Kidney tubule cell (primary cell): ENCODE results near the gene MCRIP1.

Experiments used
- DNase-seq: peaks from one replicate; pipeline ENCODE4 v3.0.0-alpha.2; 2018; ENCODE audit warnings: low spot score

Gene MCRIP1

GRCh38 chr17:81833160-81833920 is at the start of gene MCRIP1:
MCRIP1 (minus strand) TSS chr17:81833291; CDS start chr17:81824506, 8,785 bp downstream.
- peak; percentile 96 for DNase-seq

GRCh38 chr17:81879121-81879520 is 46.0 kb upstream of the MCRIP1 start:
- no peak for DNase-seq

- no peak for DNase-seq
These were observed 45.2 kb upstream of the MCRIP1 start for GRCh38 chr17:81878294-81878693.

GRCh38 chr17:81877569-81877968 is 44.5 kb upstream of the MCRIP1 start:
- DNase-seq = no peak

- DNase-seq = peak; percentile 91
These were observed 38.5 kb upstream of the MCRIP1 start for GRCh38 chr17:81871387-81872230.

- DNase-seq = no peak
These were observed 37.9 kb upstream of the MCRIP1 start, which contains the start of gene ARHGDIA for GRCh38 chr17:81870981-81871386. ARHGDIA (minus strand) TSS chr17:81871337; CDS start chr17:81869930, 1,407 bp downstream.

- peak; percentile 56 for DNase-seq
These were observed 37.3 kb upstream of the MCRIP1 start for GRCh38 chr17:81870131-81870980.

- peak; percentile 38 for DNase-seq
These were observed 36.4 kb upstream of the MCRIP1 start for GRCh38 chr17:81869221-81870130.

- DNase-seq = peak; percentile 88
These were observed 35.7 kb upstream of the MCRIP1 start for GRCh38 chr17:81868674-81869220.

GRCh38 chr17:81867991-81868673 is 35.0 kb upstream of the MCRIP1 start:
- DNase-seq = peak; percentile 35

GRCh38 chr17:81867170-81867990 is 34.3 kb upstream of the MCRIP1 start:
- DNase-seq = peak; percentile 50

GRCh38 chr17:81866440-81867169 is 33.5 kb upstream of the MCRIP1 start:
- peak; percentile 23 for DNase-seq

- peak; percentile 91 for DNase-seq
These were observed 32.8 kb upstream of the MCRIP1 start for GRCh38 chr17:81865733-81866439.

- no peak for DNase-seq
These were observed 32.3 kb upstream of the MCRIP1 start for GRCh38 chr17:81865358-81865732.

GRCh38 chr17:81863833-81864768 is 31.0 kb upstream of the MCRIP1 start:
- DNase-seq = no peak

- DNase-seq = no peak
These were observed 30.1 kb upstream of the MCRIP1 start for GRCh38 chr17:81863123-81863675.
